ENCODE results near the gene RTBDN. TPM values are rescaled to one million over a fixed set of nuclear protein-coding genes. Genes with fewer than 3 reads are reported as not detected.
"Not testable (repeated sequence)": the region's sequence is repeated elsewhere in the genome, so short reads cannot be mapped to it uniquely, and the experiment has no call there.

The RTBDN gene
- total RNA-seq, 1 experiment from 2014 or later = 2.4 TPM

DNA sequence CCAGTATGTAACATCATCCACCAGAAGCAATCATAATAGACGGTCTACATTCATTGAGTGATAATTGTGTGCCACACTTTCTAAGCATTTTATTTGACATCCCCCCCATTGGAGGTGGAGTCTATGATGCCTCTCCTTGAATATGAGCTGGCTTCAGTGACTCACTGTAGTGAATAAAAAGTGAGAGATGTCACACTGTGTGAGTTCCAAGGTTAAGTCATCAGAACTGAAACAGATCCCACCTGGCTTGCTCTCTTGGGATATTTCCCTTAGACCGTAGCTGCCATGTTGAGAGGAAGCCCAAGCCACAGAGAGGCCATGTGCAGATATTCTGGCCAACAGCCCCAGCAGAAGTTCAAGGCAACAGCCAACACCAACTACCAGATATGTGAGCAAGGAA lies 12.6 kb downstream of the RTBDN start:
- Histone ChIP-seq H3K27me3 (ENCODE audit: control insufficient read depth, insufficient read depth, low read length) (no peaks in the 10 kb centered on the region), H3K4me1 (ENCODE audit: control insufficient read depth, insufficient read depth, low read length) (no peaks in the 10 kb centered on the region), H3K9me3 (ENCODE audit: control insufficient read depth, insufficient read depth, low read depth, low read length) (no peaks in the 10 kb centered on the region), H3K4me3 (ENCODE audit: low read depth in 2 of 2, low read length in 2 of 2) (no peak overlapping the region), H3K36me3 (ENCODE audit: control insufficient read depth, insufficient read depth, low read length) (no peaks in the 10 kb centered on the region), H3K27ac (ENCODE audit: low read length) (no peak overlapping the region)
- in situ Hi-C loops (cut with HindIII; ENCODE audit: low pct_unique_long_range_greater_than_20kb, low sequenced_read_pairs) (no loop called here), intact Hi-C loops (cut with micrococcal nuclease; ENCODE audit: unreplicated experiment) (no loop called here)
- ATAC-seq = no peak; the same call in 1 of the 2 replicates
- DNase-seq (ENCODE audit: low read depth, low spot score) = no peak
- no TSS peak for BruUV-seq (replicated peaks)
- POLR2A ChIA-PET = interaction anchor here (0.7 kb wide), 1 partner anchor 336 kb away, joined by 6 read pairs; no protein-coding TSS in a partner anchor
- CTCF ChIA-PET = no interaction called here
- no peak for TF ChIP-seq POLR2AphosphoS5 (IDR thresholded peaks at IDR 0.05; ENCODE audit: low read depth, low read length)
- TF ChIP-seq CTCF (IDR thresholded peaks at IDR 0.05) = no peak
- no peak for TF ChIP-seq SIN3A (IDR thresholded peaks at IDR 0.05; ENCODE audit: borderline replicate concordance, insufficient read depth, low read depth, low read length)
- TF ChIP-seq, protein P1, sequence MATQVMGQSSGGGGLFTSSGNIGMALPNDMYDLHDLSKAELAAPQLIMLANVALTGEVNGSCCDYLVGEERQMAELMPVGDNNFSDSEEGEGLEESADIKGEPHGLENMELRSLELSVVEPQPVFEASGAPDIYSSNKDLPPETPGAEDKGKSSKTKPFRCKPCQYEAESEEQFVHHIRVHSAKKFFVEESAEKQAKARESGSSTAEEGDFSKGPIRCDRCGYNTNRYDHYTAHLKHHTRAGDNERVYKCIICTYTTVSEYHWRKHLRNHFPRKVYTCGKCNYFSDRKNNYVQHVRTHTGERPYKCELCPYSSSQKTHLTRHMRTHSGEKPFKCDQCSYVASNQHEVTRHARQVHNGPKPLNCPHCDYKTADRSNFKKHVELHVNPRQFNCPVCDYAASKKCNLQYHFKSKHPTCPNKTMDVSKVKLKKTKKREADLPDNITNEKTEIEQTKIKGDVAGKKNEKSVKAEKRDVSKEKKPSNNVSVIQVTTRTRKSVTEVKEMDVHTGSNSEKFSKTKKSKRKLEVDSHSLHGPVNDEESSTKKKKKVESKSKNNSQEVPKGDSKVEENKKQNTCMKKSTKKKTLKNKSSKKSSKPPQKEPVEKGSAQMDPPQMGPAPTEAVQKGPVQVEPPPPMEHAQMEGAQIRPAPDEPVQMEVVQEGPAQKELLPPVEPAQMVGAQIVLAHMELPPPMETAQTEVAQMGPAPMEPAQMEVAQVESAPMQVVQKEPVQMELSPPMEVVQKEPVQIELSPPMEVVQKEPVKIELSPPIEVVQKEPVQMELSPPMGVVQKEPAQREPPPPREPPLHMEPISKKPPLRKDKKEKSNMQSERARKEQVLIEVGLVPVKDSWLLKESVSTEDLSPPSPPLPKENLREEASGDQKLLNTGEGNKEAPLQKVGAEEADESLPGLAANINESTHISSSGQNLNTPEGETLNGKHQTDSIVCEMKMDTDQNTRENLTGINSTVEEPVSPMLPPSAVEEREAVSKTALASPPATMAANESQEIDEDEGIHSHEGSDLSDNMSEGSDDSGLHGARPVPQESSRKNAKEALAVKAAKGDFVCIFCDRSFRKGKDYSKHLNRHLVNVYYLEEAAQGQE (IDR thresholded peaks at IDR 0.05; ENCODE audit: insufficient read depth in 1 of 2, low read depth in 2 of 2, low read length in 1 of 2) = no peak
- no peak for TF ChIP-seq TCF7L2 (IDR thresholded peaks at IDR 0.05; ENCODE audit: low read depth, low read length)

DNA sequence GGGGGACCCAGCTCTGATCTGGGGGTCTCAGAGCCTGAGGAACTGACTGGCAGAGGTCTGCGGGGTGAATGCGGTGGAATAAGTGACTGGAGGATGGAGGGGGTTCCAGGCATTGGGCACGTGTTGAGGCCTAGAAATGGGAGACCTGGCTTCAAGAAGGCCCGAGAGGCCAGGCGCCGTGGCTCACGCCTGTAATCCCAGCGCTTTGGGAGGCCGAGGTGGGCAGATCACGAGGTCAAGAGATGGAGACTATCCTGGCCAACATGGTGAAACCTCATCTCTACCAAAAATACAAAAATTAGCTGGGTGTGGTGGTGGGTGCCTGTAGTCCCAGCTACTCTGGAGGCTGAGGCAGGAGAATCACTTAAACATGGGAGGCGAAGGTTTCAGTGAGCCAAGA lies 16.6 kb downstream of the RTBDN start:
- H3K4me1 ChIP-seq (ENCODE audit: control insufficient read depth, insufficient read depth, low read length); H3K4me3 ChIP-seq (ENCODE audit: low read depth in 2 of 2, low read length in 2 of 2); H3K9me3 ChIP-seq (ENCODE audit: control insufficient read depth, insufficient read depth, low read depth, low read length); ATAC-seq; POLR2A ChIA-PET; DNase-seq (ENCODE audit: low read depth, low spot score); BruUV-seq (replicated peaks); in situ Hi-C loops (cut with HindIII; ENCODE audit: low pct_unique_long_range_greater_than_20kb, low sequenced_read_pairs); H3K36me3 ChIP-seq (ENCODE audit: control insufficient read depth, insufficient read depth, low read length); H3K27ac ChIP-seq (ENCODE audit: low read length); intact Hi-C loops (cut with micrococcal nuclease; ENCODE audit: unreplicated experiment); H3K27me3 ChIP-seq (ENCODE audit: control insufficient read depth, insufficient read depth, low read length): not testable (repeated sequence)
- CTCF ChIA-PET = interaction anchor here (0.7 kb wide), 1 partner anchor 22 kb away, joined by 6 read pairs; no protein-coding TSS in a partner anchor

GRCh38 chr19:12817188-12817587 lies 17.2 kb downstream of the RTBDN start:
- BruUV-seq (replicated peaks); H3K36me3 ChIP-seq (ENCODE audit: control insufficient read depth, insufficient read depth, low read length); CTCF ChIA-PET; intact Hi-C loops (cut with micrococcal nuclease; ENCODE audit: unreplicated experiment); in situ Hi-C loops (cut with HindIII; ENCODE audit: low pct_unique_long_range_greater_than_20kb, low sequenced_read_pairs); H3K9me3 ChIP-seq (ENCODE audit: control insufficient read depth, insufficient read depth, low read depth, low read length); ATAC-seq; H3K4me3 ChIP-seq (ENCODE audit: low read depth in 2 of 2, low read length in 2 of 2); H3K27me3 ChIP-seq (ENCODE audit: control insufficient read depth, insufficient read depth, low read length); POLR2A ChIA-PET; DNase-seq (ENCODE audit: low read depth, low spot score); H3K4me1 ChIP-seq (ENCODE audit: control insufficient read depth, insufficient read depth, low read length); H3K27ac ChIP-seq (ENCODE audit: low read length): not testable (repeated sequence)

All from Panc1 (cell line).